MM.1S (cell line): ENCODE measurements around the gene F13A1.

Experiments used
- DNase-seq: peaks from one replicate; pipeline ENCODE4 v3.0.0-alpha.2; 2015
- H2AFZ ChIP-seq: fragments of 300-600 bp; sonication (generic); 2 replicates; pipeline ENCODE4 v1.6.0; 2016; ENCODE audit warnings: antibody characterized with exemption, low read length
- H3F3A ChIP-seq: fragments of 300-600 bp; sonication (generic); 2 replicates; pipeline ENCODE4 v1.6.1; 2016; ENCODE audit warnings: mild to moderate bottlenecking, antibody characterized with exemption, low read length, moderate library complexity, mixed read lengths; ENCODE audit not compliant: insufficient read depth
- H3K27ac ChIP-seq: fragments of 300-600 bp; sonication (generic); 2 replicates; pipeline ENCODE4 v1.5.1; 2016; ENCODE audit warnings: mild to moderate bottlenecking, low read length
- H3K27me3 ChIP-seq: fragments of 300-600 bp; sonication (generic); replicated peaks from 2 replicates; pipeline ENCODE4 v1.6.0; 2016; ENCODE audit warnings: low read length; ENCODE audit not compliant: insufficient read depth
- H3K36me3 ChIP-seq: fragments of 300-600 bp; sonication (generic); replicated peaks from 2 replicates; pipeline ENCODE4 v1.6.1; 2016; ENCODE audit warnings: mild to moderate bottlenecking, low read length, mixed read lengths; ENCODE audit not compliant: insufficient read depth
- H3K4me1 ChIP-seq: fragments of 300-600 bp; sonication (generic); 2 replicates; pipeline ENCODE4 v1.6.1; 2016; ENCODE audit warnings: low read length, mixed read lengths
- H3K4me2 ChIP-seq: fragments of 300-600 bp; sonication (generic); 2 replicates; pipeline ENCODE4 v1.6.0; 2016; ENCODE audit warnings: low read depth, low read length
- H3K4me3 ChIP-seq: fragments of 300-600 bp; sonication (generic); 2 replicates; pipeline ENCODE4 v1.5.1; 2016; ENCODE audit warnings: low read length, mixed read lengths
- H3K79me2 ChIP-seq: fragments of 300-600 bp; sonication (generic); 2 replicates; pipeline ENCODE4 v1.6.1; 2016; ENCODE audit warnings: mixed run types, low read length, mixed read lengths
- H3K9ac ChIP-seq: fragments of 300-600 bp; sonication (generic); 2 replicates; pipeline ENCODE4 v1.6.1; 2016; ENCODE audit warnings: low read length, mixed read lengths
- H3K9me2 ChIP-seq: fragments of 300-600 bp; sonication (generic); replicated peaks from 2 replicates; pipeline ENCODE4 v1.6.1; 2016; ENCODE audit warnings: mild to moderate bottlenecking, low read length, mixed read lengths; ENCODE audit not compliant: insufficient read depth
- H3K9me3 ChIP-seq: fragments of 300-600 bp; sonication (generic); replicated peaks from 2 replicates; pipeline ENCODE4 v1.6.1; 2016; ENCODE audit warnings: mild to moderate bottlenecking, low read length, mixed read lengths; ENCODE audit not compliant: insufficient read depth
- H4K20me1 ChIP-seq: fragments of 300-600 bp; sonication (generic); 2 replicates; pipeline ENCODE4 v1.6.1; 2016; ENCODE audit warnings: mild to moderate bottlenecking, low read length, moderate library complexity, mixed read lengths; ENCODE audit not compliant: insufficient read depth
- EZH2 ChIP-seq: fragments of 300-600 bp; sonication (generic); optimal IDR thresholded peaks from 2 replicates; pipeline ENCODE3; 2017; ENCODE audit warnings: low read depth, mild to moderate bottlenecking, antibody characterized with exemption, low read length, mixed read lengths
- EZH2phosphoT487 ChIP-seq: fragments of 300-600 bp; sonication (generic); IDR thresholded peaks from 2 replicates; pipeline ENCODE4 v1.6.1; 2018; ENCODE audit warnings: antibody characterized with exemption, low read length
- TF ChIP-seq, protein P1 (sequence below): fragments of 300-600 bp; sonication (generic); IDR thresholded peaks from 2 replicates; pipeline ENCODE4 v1.5.1; 2016; ENCODE audit warnings: antibody characterized with exemption, low read length, mixed read lengths

The F13A1 gene

DNA sequence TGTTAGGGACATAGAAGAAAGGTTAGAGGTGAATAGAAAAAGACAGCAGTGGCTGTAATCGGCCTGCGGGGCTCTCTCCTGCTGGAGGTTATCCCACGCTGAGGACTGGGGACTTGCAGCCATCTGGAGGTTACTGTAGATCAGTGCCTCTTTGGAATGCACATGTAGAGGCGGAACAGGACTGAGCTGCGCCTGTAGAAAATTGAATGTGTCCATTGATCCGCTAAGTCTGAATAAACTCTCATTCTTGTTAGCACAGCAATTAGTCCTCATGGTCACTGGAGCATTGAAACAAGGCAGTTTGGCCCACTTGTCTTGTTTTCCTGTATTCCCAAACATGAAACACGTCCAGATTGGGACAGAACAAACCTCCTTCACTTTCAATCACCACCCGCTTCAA lies 46.3 kb upstream of the F13A1 start:
- Histone ChIP-seq H2AFZ (no peak overlapping the region), H3K27ac (no peak overlapping the region), H3F3A (no peaks in the 10 kb centered on the region), H3K4me3 (no peak overlapping the region), H3K4me1 (0 out of 2 replicates have a peak, but pooled peaks cover 3% of the 10 kb centered on the region), H3K4me2 (no peak overlapping the region), H4K20me1 (no peaks in the 10 kb centered on the region), H3K36me3 (no peaks in the 10 kb centered on the region), H3K9me2 (no peaks in the 10 kb centered on the region), H3K9me3 (no peaks in the 10 kb centered on the region), H3K27me3 (no peaks in the 10 kb centered on the region), H3K79me2 (no peaks in the 10 kb centered on the region), H3K9ac (no peak overlapping the region)
- no peak for TF ChIP-seq EZH2phosphoT487
- TF ChIP-seq, protein P1, sequence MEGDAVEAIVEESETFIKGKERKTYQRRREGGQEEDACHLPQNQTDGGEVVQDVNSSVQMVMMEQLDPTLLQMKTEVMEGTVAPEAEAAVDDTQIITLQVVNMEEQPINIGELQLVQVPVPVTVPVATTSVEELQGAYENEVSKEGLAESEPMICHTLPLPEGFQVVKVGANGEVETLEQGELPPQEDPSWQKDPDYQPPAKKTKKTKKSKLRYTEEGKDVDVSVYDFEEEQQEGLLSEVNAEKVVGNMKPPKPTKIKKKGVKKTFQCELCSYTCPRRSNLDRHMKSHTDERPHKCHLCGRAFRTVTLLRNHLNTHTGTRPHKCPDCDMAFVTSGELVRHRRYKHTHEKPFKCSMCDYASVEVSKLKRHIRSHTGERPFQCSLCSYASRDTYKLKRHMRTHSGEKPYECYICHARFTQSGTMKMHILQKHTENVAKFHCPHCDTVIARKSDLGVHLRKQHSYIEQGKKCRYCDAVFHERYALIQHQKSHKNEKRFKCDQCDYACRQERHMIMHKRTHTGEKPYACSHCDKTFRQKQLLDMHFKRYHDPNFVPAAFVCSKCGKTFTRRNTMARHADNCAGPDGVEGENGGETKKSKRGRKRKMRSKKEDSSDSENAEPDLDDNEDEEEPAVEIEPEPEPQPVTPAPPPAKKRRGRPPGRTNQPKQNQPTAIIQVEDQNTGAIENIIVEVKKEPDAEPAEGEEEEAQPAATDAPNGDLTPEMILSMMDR, result no peak
- TF ChIP-seq EZH2, result no peak
- no peak for DNase-seq

DNA sequence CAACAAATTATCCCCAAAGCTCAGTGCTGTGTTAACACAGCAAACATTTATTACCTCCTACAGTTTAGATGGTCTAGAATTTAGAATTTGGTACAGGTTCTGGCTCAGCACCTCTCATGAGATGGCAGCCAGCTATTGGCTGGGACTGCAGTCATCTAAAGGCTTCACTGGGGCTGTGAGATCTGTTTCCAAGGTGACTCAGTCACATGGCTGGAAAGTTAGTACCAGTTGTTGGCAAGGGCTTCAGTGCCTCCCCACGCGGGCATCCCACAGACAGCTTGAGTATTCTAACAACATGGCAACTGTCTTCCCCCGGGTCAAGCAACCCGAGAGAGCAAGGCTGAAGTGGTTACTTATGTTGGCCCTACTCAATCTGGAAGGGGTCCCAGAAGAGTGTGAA lies 44.8 kb upstream of the F13A1 start:
- Histone ChIP-seq H3K4me3 (no peak overlapping the region), H2AFZ (no peak overlapping the region), H3K4me2 (no peak overlapping the region), H3K9ac (no peak overlapping the region), H3F3A (no peaks in the 10 kb centered on the region), H3K27me3 (no peaks in the 10 kb centered on the region), H3K36me3 (no peaks in the 10 kb centered on the region), H3K9me2 (no peaks in the 10 kb centered on the region), H3K9me3 (no peaks in the 10 kb centered on the region), H3K27ac (no peak overlapping the region), H3K4me1 (0 out of 2 replicates have a peak, but pooled peaks cover 3% of the 10 kb centered on the region), H3K79me2 (no peaks in the 10 kb centered on the region), H4K20me1 (no peaks in the 10 kb centered on the region)
- TF ChIP-seq EZH2phosphoT487 (no peak), EZH2 (no peak)
- TF ChIP-seq, protein P1, result no peak
- no peak for DNase-seq

DNA sequence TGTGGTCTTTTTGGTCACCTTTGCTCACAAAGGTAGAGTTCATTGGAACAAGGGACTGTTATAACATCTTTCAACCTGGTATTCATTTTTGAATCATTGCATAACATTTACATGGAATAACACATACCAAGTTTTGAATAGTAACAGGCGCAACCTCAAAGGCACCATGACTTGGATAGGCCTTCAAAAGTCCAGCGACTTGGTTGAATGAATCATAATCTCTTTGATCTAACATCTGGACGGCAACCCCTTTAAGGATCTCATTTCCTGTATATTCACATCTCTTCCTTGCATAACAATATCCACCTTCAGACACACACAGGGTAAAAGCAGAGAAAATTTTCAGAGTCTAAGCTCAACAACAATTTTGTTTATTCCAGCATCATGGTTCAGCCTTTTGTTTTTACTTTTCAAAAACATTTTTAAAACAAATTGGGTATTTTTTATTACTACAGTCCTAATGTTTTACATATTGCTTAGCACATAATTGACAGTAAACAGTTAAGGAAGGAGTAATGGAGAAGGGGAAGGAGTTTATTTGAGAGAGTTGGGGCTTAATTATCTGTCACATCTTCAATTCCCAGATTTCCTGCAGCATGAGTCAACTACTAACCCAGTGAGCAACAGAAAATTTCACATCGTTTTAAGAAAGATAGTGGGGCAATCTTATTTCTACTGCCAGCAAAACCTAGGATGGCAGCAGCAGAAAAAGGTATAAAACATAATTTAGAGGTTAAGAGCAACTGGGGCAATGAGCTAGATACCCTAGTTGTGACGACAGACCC lies 41.8 kb upstream of the F13A1 start:
- no peak overlapping the region for H3K27ac ChIP-seq
- TF ChIP-seq, protein P1, result no peak
- no peak for TF ChIP-seq EZH2
- no peak for TF ChIP-seq EZH2phosphoT487
- H3K4me1 ChIP-seq, result no peaks in the 10 kb centered on the region
- H2AFZ ChIP-seq, result no peak overlapping the region
- no peak overlapping the region for H3K4me2 ChIP-seq
- H4K20me1 ChIP-seq, result no peaks in the 10 kb centered on the region
- no peak overlapping the region for H3K4me3 ChIP-seq
- H3K9me2 ChIP-seq, result no peaks in the 10 kb centered on the region
- H3K79me2 ChIP-seq, result no peaks in the 10 kb centered on the region
- no peaks in the 10 kb centered on the region for H3K27me3 ChIP-seq
- no peaks in the 10 kb centered on the region for H3K36me3 ChIP-seq
- DNase-seq, result no peak
- no peak overlapping the region for H3K9ac ChIP-seq
- H3F3A ChIP-seq, result no peaks in the 10 kb centered on the region
- no peaks in the 10 kb centered on the region for H3K9me3 ChIP-seq
